ENCODE data around the gene CAB39L. TPM values are rescaled to one million over a fixed set of nuclear protein-coding genes. Genes with fewer than 3 reads are reported as not detected.

Gene CAB39L
- total and polyA plus RNA-seq, 5 experiments from 2014 or later, result 4.3 to 9.2 (median 5.2) TPM

- no peaks in the 10 kb centered on the region for H3K9me3 Mint-ChIP-seq
- H3K4me3 Mint-ChIP-seq, result no peak overlapping the region
- no peak overlapping the region for H3K27ac Mint-ChIP-seq
- no peaks in the 10 kb centered on the region for H3K27me3 Mint-ChIP-seq
- DNase-seq, result no peak
- POLR2A ChIA-PET, result no interaction called here
- peaks cover 0 to 1% (median 0%) of the 10 kb centered on the region in 4 donors for H3K4me1 Mint-ChIP-seq
- no peak for ATAC-seq
- peaks cover 0 to 27% (median 6%) of the 10 kb centered on the region in 3 donors for H3K36me3 Mint-ChIP-seq
Measured at GRCh38 chr13:49272296-49272695, 171.6 kb downstream of the CAB39L start.

GRCh38 chr13:49271264-49271663, 172.6 kb downstream of the CAB39L start:
- no peaks in the 10 kb centered on the region for H3K9me3 Mint-ChIP-seq
- POLR2A ChIA-PET, result interaction anchor here (0.7 to 0.8 kb wide), 2 partner anchors 10 to 812 kb away, joined by 3 to 4 read pairs; no protein-coding TSS in a partner anchor
- peak overlapping the region in 1 of 10 donors; percentile 66 for H3K27ac Mint-ChIP-seq
- ATAC-seq (no peak), DNase-seq (no peak)
- peaks cover 0 to 1% (median 0%) of the 10 kb centered on the region in 4 donors for H3K4me1 Mint-ChIP-seq
- H3K4me3 Mint-ChIP-seq, result no peak overlapping the region
- peaks cover 0 to 31% (median 6%) of the 10 kb centered on the region in 3 donors for H3K36me3 Mint-ChIP-seq
- no peaks in the 10 kb centered on the region for H3K27me3 Mint-ChIP-seq

DNA sequence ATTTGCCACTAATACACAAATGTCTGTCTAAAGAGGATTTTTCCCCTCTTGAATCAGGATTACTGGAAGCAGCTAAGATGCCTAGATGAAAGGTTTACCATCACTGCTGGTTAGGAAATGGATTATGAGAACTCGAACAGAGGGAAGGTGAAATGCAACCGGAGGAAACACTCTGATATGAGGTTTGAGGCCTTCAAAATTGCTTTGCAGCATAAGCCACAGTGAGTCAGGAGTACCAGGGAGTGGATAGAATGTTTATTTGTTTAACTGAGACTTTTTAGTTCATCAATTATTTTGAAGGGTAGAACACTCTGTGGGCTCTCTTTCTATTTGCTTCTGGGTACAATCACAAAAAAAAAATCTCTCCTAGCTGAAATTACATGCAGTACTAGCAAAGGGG, 178.0 kb downstream of the CAB39L start:
- ATAC-seq (no peak), DNase-seq (no peak)
- peak overlapping the region in 1 of 10 donors; percentile 62 for H3K27ac Mint-ChIP-seq
- H3K4me1 Mint-ChIP-seq, result peaks cover 0 to 1% (median 0%) of the 10 kb centered on the region in 4 donors
- no peaks in the 10 kb centered on the region for H3K9me3 Mint-ChIP-seq
- no peaks in the 10 kb centered on the region for H3K27me3 Mint-ChIP-seq
- POLR2A ChIA-PET, result no interaction called here
- H3K36me3 Mint-ChIP-seq, result peaks cover 10 to 51% (median 14%) of the 10 kb centered on the region in 3 donors
- no peak overlapping the region for H3K4me3 Mint-ChIP-seq

DNA sequence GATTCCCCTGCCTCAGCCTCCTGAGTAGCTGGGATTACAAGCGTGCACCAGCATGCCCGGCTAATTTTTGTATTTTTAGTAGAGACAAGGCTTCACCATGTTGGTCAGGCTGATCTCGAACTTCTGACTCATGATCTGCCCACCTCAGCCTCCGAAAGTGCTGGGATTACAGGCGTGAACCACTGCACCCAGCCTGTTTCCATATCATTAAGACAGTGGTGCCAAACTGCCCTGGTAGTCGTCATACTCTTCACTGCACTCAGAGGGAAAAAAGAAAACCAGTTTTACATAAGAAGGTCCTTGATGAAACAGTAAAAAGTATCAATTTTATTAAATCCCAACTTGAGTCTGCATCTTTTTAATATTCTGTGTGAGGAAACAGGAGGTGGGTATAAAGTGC, 181.2 kb downstream of the CAB39L start:
- no peak overlapping the region for H3K4me3 Mint-ChIP-seq
- peaks cover 0 to 11% (median 7%) of the 10 kb centered on the region in 4 donors for H3K4me1 Mint-ChIP-seq
- H3K9me3 Mint-ChIP-seq, result no peaks in the 10 kb centered on the region
- no peak for DNase-seq
- H3K36me3 Mint-ChIP-seq, result peaks cover 12 to 47% (median 19%) of the 10 kb centered on the region in 3 donors
- no peak for ATAC-seq
- no peaks in the 10 kb centered on the region for H3K27me3 Mint-ChIP-seq
- POLR2A ChIA-PET, result no interaction called here
- no peak overlapping the region for H3K27ac Mint-ChIP-seq

DNA sequence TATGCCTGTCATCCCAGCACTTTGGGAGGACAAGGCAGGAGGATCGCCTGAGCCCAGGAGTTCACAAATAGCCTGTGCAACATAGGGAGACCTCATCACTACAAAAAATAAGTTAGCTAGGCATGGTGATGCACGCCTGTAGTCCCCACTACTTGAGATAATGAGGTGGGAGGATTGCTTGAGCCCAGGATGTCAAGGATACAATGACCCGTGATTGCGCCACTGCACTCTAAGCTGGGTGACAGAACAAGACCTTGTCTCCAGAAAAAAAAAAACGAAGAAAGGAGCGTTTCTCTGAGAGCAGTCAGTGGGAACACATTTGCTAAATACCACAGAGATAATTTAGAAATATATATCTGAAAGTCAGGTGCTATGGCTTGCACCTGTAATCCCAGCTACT, 184.3 kb downstream of the CAB39L start:
- Mint-ChIP-seq H3K4me1 (peaks cover 0 to 25% (median 18%) of the 10 kb centered on the region in 4 donors), H3K27me3 (no peaks in the 10 kb centered on the region), H3K27ac (peak overlapping the region in 4 of 10 donors; percentile 19 to 74 (median 42)), H3K36me3 (peaks cover 14 to 54% (median 32%) of the 10 kb centered on the region in 3 donors), H3K9me3 (no peaks in the 10 kb centered on the region), H3K4me3 (no peak overlapping the region)
- ATAC-seq, result no peak
- DNase-seq, result no peak
- POLR2A ChIA-PET, result interaction anchor here (2.9 kb wide), 1 partner anchor 11 kb away, joined by 16 read pairs; the partner anchor contains the start of gene CDADC1

Other genes starting within 250 kb of the CAB39L start
- gene MLNR, start 223.7 kb downstream of the CAB39L start, total RNA-seq, result not detected
- not detected for gene MLNR, start 223.7 kb downstream of the CAB39L start, polyA plus RNA-seq
- 10 to 100 TPM; 13.0 to 13.3 TPM for gene CDADC1, start 196.1 kb downstream of the CAB39L start, total RNA-seq
- gene CDADC1, start 196.1 kb downstream of the CAB39L start, polyA plus RNA-seq, result 1 to 10 TPM; 7.8 to 8.9 (median 8.8) TPM
- 10 to 100 TPM; 30.5 to 31.6 TPM for gene SETDB2, start 210 bp upstream of the CAB39L start, total RNA-seq
- gene SETDB2, start 210 bp upstream of the CAB39L start, polyA plus RNA-seq, result 10 to 100 TPM; 13.3 to 14.7 (median 13.7) TPM
- gene PHF11, start 51.9 kb upstream of the CAB39L start, total RNA-seq, result 100 to 1,000 TPM; 121 to 132 TPM
- 10 to 100 TPM; 75.9 to 88.3 (median 80.4) TPM for gene PHF11, start 51.9 kb upstream of the CAB39L start, polyA plus RNA-seq
- gene RCBTB1, start 141.5 kb upstream of the CAB39L start, total RNA-seq, result 10 to 100 TPM; 23.4 to 27.0 TPM
- gene RCBTB1, start 141.5 kb upstream of the CAB39L start, polyA plus RNA-seq, result 1 to 10 TPM; 6.7 to 8.4 (median 7.9) TPM
- 1 to 10 TPM; 1.7 TPM for gene ARL11, start 184.4 kb upstream of the CAB39L start, total RNA-seq
- under 1 TPM; 0.15 to 0.68 (median 0.16) TPM for gene ARL11, start 184.4 kb upstream of the CAB39L start, polyA plus RNA-seq
- gene EBPL, start 247.4 kb upstream of the CAB39L start, total RNA-seq, result 10 to 100 TPM; 27.0 to 31.2 TPM
- gene EBPL, start 247.4 kb upstream of the CAB39L start, polyA plus RNA-seq, result 10 to 100 TPM; 57.0 to 76.5 (median 63.3) TPM